HepG2 (cell line): ENCODE measurements around the gene FBXO9. TPM values are rescaled to one million over a fixed set of nuclear protein-coding genes. Genes with fewer than 3 reads are reported as not detected.

Experiments used
- CCDC6 ChIP-seq: sonication (generic); formaldehyde crosslinking; IDR thresholded peaks from 2 replicates; pipeline ENCODE4 v1.8.1; 2022; ENCODE audit warnings: mild to moderate bottlenecking, missing genetic modification reagents, moderate library complexity
- FOXC1 ChIP-seq: sonication (generic); formaldehyde crosslinking; IDR thresholded peaks from 2 replicates; pipeline ENCODE4 v1.8.0; 2022; ENCODE audit warnings: mild to moderate bottlenecking, missing genetic modification reagents, borderline replicate concordance
- HIC2 ChIP-seq: sonication (generic); formaldehyde crosslinking; IDR thresholded peaks from 2 replicates; pipeline ENCODE4 v1.9.0; 2022; ENCODE audit warnings: low read depth, missing genetic modification reagents
- JUN ChIP-seq: sonication (generic); formaldehyde crosslinking; IDR thresholded peaks from 2 replicates; pipeline ENCODE4 v1.4.0; 2020; ENCODE audit warnings: mild to moderate bottlenecking, missing genetic modification reagents
- MAZ ChIP-seq, 2 experiments: sonication (generic) in 1 of 2; formaldehyde crosslinking in 1 of 2; IDR thresholded peaks; 2 replicates each; pipeline versions ENCODE4 v1.5.0 to v1.6.1; 2012 to 2020; ENCODE audit warnings: low read depth in 2 of 2, mild to moderate bottlenecking in 2 of 2, borderline replicate concordance in 1 of 2, improper control_type of control experiment in 1 of 2, low read length in 1 of 2, missing genetic modification reagents in 1 of 2, moderate library complexity in 1 of 2
- NFYB ChIP-seq: sonication (generic); formaldehyde crosslinking; IDR thresholded peaks from 2 replicates; pipeline ENCODE4 v1.4.0; 2020; ENCODE audit warnings: missing genetic modification reagents
- PRDM4 ChIP-seq: sonication (generic); formaldehyde crosslinking; IDR thresholded peaks from 2 replicates; pipeline ENCODE4 v1.9.0; 2021; ENCODE audit warnings: missing genetic modification reagents, borderline replicate concordance
- REST ChIP-seq, 2 experiments: IDR thresholded peaks; 2 replicates each; pipeline ENCODE4 v1.6.1; 2011 to 2012; ENCODE audit warnings: low read length in 2 of 2, borderline replicate concordance in 1 of 2, low read depth in 1 of 2, mild to moderate bottlenecking in 1 of 2, moderate library complexity in 1 of 2
- SP5 ChIP-seq: IDR thresholded peaks from 2 replicates; pipeline ENCODE4 v1.6.1; 2016; ENCODE audit warnings: low read depth, borderline replicate concordance
- TRIM24 ChIP-seq: sonication (generic); formaldehyde crosslinking; IDR thresholded peaks from 2 replicates; pipeline ENCODE4 v1.8.0; 2022; ENCODE audit warnings: mild to moderate bottlenecking, missing genetic modification reagents
- ZBTB14 ChIP-seq: sonication (generic); formaldehyde crosslinking; IDR thresholded peaks from 2 replicates; pipeline ENCODE4 v1.4.0; 2020; ENCODE audit warnings: missing genetic modification reagents
- ZBTB7A ChIP-seq: sonication (generic); formaldehyde crosslinking; IDR thresholded peaks from 2 replicates; pipeline ENCODE4 v1.8.0; 2022; ENCODE audit warnings: mild to moderate bottlenecking, missing genetic modification reagents
- ZNF224 ChIP-seq: sonication (generic); formaldehyde crosslinking; IDR thresholded peaks from 2 replicates; pipeline ENCODE4 v1.5.0; 2020; ENCODE audit warnings: mild to moderate bottlenecking, missing genetic modification reagents
- ZNF24 ChIP-seq: fragments of 450-650 bp; IDR thresholded peaks from 2 replicates; pipeline ENCODE4 v1.6.1; 2017; ENCODE audit warnings: antibody characterized with exemption, mild to moderate bottlenecking
- ZNF263 ChIP-seq: sonication (generic); formaldehyde crosslinking; IDR thresholded peaks from 2 replicates; pipeline ENCODE4 v1.4.0; 2020; ENCODE audit warnings: missing genetic modification reagents
- ZNF33A ChIP-seq: sonication (generic); formaldehyde crosslinking; IDR thresholded peaks from 2 replicates; pipeline ENCODE4 v1.5.1; 2020; ENCODE audit warnings: missing genetic modification reagents, mild to moderate bottlenecking, moderate library complexity, borderline replicate concordance
- ZSCAN25 ChIP-seq: sonication (generic); formaldehyde crosslinking; IDR thresholded peaks from 2 replicates; pipeline ENCODE4 v1.8.0; 2022; ENCODE audit warnings: mild to moderate bottlenecking, missing genetic modification reagents
- polyA plus RNA-seq, 8 experiments: library from polyadenylated mRNA; depleted of rRNA in 3 of 8; stranded (reverse) in 7 of 8; unstranded in 1 of 8; fragments of >200 nt; fragmentation: Illumina TruSeq in 4 of 8; extraction: Trizol in 4 of 8; gene quantifications; 2 replicates each; pipeline versions ENCODE4 v1.2.1 to v1.2.3, GENCODE V29; 2011 to 2016; ENCODE audit warnings: low read depth in 4 of 8, missing spikeins in 1 of 8, mixed read lengths in 1 of 8; ENCODE audit not compliant: insufficient read depth in 1 of 8
- total RNA-seq, 5 experiments: library from RNA; depleted of rRNA; stranded (reverse); fragments of >200 nt; fragmentation: Illumina TruSeq; extraction: Trizol; gene quantifications; 2 replicates each; pipeline ENCODE4 v1.2.3, GENCODE V29; 2016; ENCODE audit warnings: low read depth in 1 of 5

Gene FBXO9
- total and polyA plus RNA-seq, 2 of the 13 experiments (the other 11 are each of a cell fraction or from before 2014, with no cell fraction given): 64.3 to 98.4 TPM

GRCh38 chr6:53119772-53120409, 54.7 kb downstream of the FBXO9 start (continued):
- TF ChIP-seq REST (IDR thresholded peaks at IDR 0.05; ENCODE audit: borderline replicate concordance in 1 of 2, low read depth in 1 of 2, low read length in 2 of 2) (0 out of 4 replicates have a peak, but pooled peaks of 1 of the 2 experiments have one; percentile 14), ZNF224 (CRISPR knock-in tag) (0 out of 2 replicates have a peak, but pooled peaks have one; percentile 44), CCDC6 (CRISPR knock-in tag) (peak; percentile 39; the same call in 1 of the 2 replicates), MAZ (IDR thresholded peaks at IDR 0.05; ENCODE audit: borderline replicate concordance, low read depth, low read length) (no peak), MAZ (CRISPR knock-in tag; IDR thresholded peaks at IDR 0.05; ENCODE audit: low read depth) (0 out of 2 replicates have a peak, but pooled peaks have one; percentile 7), ZNF33A (CRISPR knock-in tag) (no peak), FOXC1 (no peak; the same call in 1 of the 2 replicates), SP5 (CRISPR knock-in tag) (peak; percentile 19; the same call in 1 of the 2 replicates), ZSCAN25 (CRISPR knock-in tag) (peak; percentile 42; the same call in 1 of the 2 replicates), ZBTB14 (no peak), ZNF263 (CRISPR knock-in tag) (no peak), HIC2 (peak; percentile 61; the same call in 1 of the 2 replicates), PRDM4 (CRISPR knock-in tag) (no peak), ZNF24 (no peak), ZBTB7A (CRISPR knock-in tag) (0 out of 2 replicates have a peak, but pooled peaks have one; percentile 22), TRIM24 (no peak), JUN (CRISPR knock-in tag) (peak; percentile 85), NFYB (CRISPR knock-in tag) (0 out of 2 replicates have a peak, but pooled peaks have one; percentile 9)
